OCI-LY3 (cell line): ENCODE data around the gene EGR1.
"Not testable (repeated sequence)": the region's sequence is repeated elsewhere in the genome, so short reads cannot be mapped to it uniquely, and the experiment has no call there.

Source experiments
- H2AFZ ChIP-seq: fragments of 200-600, 300-600 bp; shearing (Covaris generic); 2 replicates; pipeline ENCODE4 v1.6.0; 2014; ENCODE audit warnings: antibody characterized with exemption, low read depth, low read length
- H3K27ac ChIP-seq: fragments of 200-600, 300-600 bp; sonication (generic); 2 replicates; pipeline ENCODE4 v1.5.1; 2014; ENCODE audit warnings: mild to moderate bottlenecking, low read length, moderate library complexity, mixed read lengths
- H3K27me3 ChIP-seq: fragments of 200-600, 300-600 bp; sonication (generic); 2 replicates; pipeline ENCODE4 v1.6.1; 2014; ENCODE audit warnings: low read depth, low read length, mixed read lengths
- H3K36me3 ChIP-seq: fragments of 200-600, 300-600 bp; sonication (generic); replicated peaks from 2 replicates; pipeline ENCODE3; 2014; ENCODE audit warnings: low read depth, low read length, mixed read lengths
- H3K4me1 ChIP-seq: fragments of 300-600, 200-600 bp; sonication (generic); 2 replicates; pipeline ENCODE4 v1.6.1; 2014; ENCODE audit warnings: low read length, mixed read lengths
- H3K4me2 ChIP-seq: fragments of 200-600, 300-600 bp; sonication (generic); 2 replicates; pipeline ENCODE4 v1.6.1; 2014; ENCODE audit warnings: low read length, mixed read lengths
- H3K4me3 ChIP-seq: fragments of 300-600, 200-600 bp; sonication (generic); 2 replicates; pipeline ENCODE4 v1.5.1; 2014; ENCODE audit warnings: antibody characterized with exemption, mild to moderate bottlenecking, low read length, moderate library complexity
- H3K79me2 ChIP-seq: fragments of 300-600, 200-600 bp; shearing (Covaris generic); 2 replicates; pipeline ENCODE4 v1.6.1; 2014; ENCODE audit warnings: mild to moderate bottlenecking, low read length, mixed read lengths
- H3K9ac ChIP-seq: fragments of 300-600, 200-600 bp; shearing (Covaris generic); 2 replicates; pipeline ENCODE4 v1.6.0; 2014; ENCODE audit warnings: mild to moderate bottlenecking, low read length, moderate library complexity
- H3K9me3 ChIP-seq: fragments of 200-600, 300-600 bp; shearing (Covaris generic); 2 replicates; pipeline ENCODE4 v1.6.1; 2014; ENCODE audit warnings: low read length, mixed read lengths; ENCODE audit not compliant: insufficient read depth
- H4K20me1 ChIP-seq: fragments of 200-600, 300-600 bp; sonication (generic); 2 replicates; pipeline ENCODE4 v1.6.1; 2016; ENCODE audit warnings: low read length, mixed read lengths; ENCODE audit not compliant: insufficient read depth
- EZH2phosphoT487 ChIP-seq: fragments of 200-600 bp; shearing (Covaris generic); IDR thresholded peaks from 2 replicates; pipeline ENCODE4 v1.6.1; 2018; ENCODE audit warnings: antibody characterized with exemption, mixed run types, low read depth
- TF ChIP-seq, protein P1 (sequence below): fragments of 200-600, 300-600 bp; sonication (generic); IDR thresholded peaks from 2 replicates; pipeline ENCODE4 v1.5.1; 2014; ENCODE audit warnings: antibody characterized with exemption, low read length, low read depth

The EGR1 gene

DNA sequence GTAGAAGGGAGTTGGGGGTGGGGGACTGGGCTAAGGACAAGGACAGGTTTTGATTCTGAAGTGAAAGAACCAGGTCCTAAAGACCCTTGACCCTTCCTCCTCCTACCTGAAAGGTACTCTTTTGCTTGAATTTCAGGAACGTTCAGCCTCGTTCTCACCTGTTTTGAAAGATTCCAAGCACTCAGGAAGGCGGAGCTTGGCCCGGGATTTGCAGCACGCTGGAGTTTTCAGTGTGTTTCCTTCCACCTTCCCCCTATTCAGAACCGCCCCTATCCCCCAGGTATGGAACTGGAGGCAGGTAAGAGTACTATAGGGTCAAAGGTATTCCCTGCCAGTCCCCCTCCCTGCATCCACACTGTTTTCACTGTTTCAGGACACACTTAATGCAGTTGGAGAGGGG lies 7.1 kb downstream of the EGR1 start:
- H2AFZ ChIP-seq: no peak overlapping the region

DNA sequence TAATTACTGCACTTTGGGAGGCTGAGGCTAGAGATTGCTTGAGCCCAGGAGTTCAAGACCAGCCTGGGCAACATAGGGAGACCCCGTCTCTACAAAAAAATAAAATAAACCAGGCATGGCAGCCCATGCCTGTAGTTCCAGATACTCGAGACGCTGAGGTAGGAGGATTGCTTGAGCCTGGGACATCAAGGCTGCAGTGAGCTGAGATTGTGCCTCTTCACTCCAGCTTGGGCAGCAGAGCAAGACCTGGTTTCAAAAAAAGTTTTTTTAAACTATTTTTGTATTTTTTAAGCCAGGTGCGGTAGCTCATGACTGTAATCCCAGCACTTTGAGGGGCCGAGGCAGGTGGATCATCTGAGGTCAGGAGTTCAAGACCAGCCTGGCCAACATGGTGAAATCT lies 7.9 kb downstream of the EGR1 start:
- not testable (repeated sequence) for H3K4me1 ChIP-seq

More for the DNA sequence above, 7.1 kb downstream of the EGR1 start:
- Histone ChIP-seq H3K9me3 (no peaks in the 10 kb centered on the region), H3K4me3 (no peak overlapping the region), H3K79me2 (no peaks in the 10 kb centered on the region), H4K20me1 (no peaks in the 10 kb centered on the region), H3K27ac (no peak overlapping the region), H3K4me2 (no peak overlapping the region), H3K36me3 (no peaks in the 10 kb centered on the region), H3K9ac (no peak overlapping the region), H3K27me3 (no peaks in the 10 kb centered on the region), H3K4me1 (no peaks in the 10 kb centered on the region)
- no peak for TF ChIP-seq EZH2phosphoT487
- TF ChIP-seq, protein P1, sequence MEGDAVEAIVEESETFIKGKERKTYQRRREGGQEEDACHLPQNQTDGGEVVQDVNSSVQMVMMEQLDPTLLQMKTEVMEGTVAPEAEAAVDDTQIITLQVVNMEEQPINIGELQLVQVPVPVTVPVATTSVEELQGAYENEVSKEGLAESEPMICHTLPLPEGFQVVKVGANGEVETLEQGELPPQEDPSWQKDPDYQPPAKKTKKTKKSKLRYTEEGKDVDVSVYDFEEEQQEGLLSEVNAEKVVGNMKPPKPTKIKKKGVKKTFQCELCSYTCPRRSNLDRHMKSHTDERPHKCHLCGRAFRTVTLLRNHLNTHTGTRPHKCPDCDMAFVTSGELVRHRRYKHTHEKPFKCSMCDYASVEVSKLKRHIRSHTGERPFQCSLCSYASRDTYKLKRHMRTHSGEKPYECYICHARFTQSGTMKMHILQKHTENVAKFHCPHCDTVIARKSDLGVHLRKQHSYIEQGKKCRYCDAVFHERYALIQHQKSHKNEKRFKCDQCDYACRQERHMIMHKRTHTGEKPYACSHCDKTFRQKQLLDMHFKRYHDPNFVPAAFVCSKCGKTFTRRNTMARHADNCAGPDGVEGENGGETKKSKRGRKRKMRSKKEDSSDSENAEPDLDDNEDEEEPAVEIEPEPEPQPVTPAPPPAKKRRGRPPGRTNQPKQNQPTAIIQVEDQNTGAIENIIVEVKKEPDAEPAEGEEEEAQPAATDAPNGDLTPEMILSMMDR: no peak

DNA sequence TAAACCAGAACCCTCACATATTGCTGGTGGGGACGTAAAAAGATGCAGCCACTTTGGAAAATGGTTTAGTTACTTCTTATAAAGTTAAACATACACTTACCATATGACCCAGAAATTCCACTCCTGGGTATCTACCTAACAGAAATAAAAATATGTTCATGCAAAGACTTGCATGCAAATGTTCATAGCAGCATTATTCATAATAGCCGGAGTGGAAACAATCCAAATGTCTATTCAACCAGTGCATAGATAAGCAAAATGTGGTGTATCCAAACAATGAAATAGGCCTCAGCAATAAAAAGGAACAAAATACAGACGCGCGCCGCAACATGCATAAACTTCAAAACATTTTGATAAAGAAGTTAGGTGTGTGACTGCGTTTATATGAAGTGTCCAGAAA lies 11.6 kb downstream of the EGR1 start:
- Histone ChIP-seq H4K20me1 (no peaks in the 10 kb centered on the region), H3K27ac (no peak overlapping the region), H3K4me3 (no peak overlapping the region), H2AFZ (no peak overlapping the region), H3K36me3 (no peaks in the 10 kb centered on the region), H3K79me2 (no peaks in the 10 kb centered on the region), H3K9ac (no peak overlapping the region), H3K4me1 (no peaks in the 10 kb centered on the region), H3K27me3 (no peaks in the 10 kb centered on the region), H3K9me3 (no peaks in the 10 kb centered on the region), H3K4me2 (no peak overlapping the region)
- TF ChIP-seq, protein P1: no peak
- no peak for TF ChIP-seq EZH2phosphoT487

More for the DNA sequence above, 7.9 kb downstream of the EGR1 start:
- H2AFZ ChIP-seq, H3K9ac ChIP-seq, H3K36me3 ChIP-seq, H3K27me3 ChIP-seq, H3K27ac ChIP-seq, H3K79me2 ChIP-seq, H3K4me3 ChIP-seq, H3K4me2 ChIP-seq, H4K20me1 ChIP-seq, H3K9me3 ChIP-seq: not testable (repeated sequence)

DNA sequence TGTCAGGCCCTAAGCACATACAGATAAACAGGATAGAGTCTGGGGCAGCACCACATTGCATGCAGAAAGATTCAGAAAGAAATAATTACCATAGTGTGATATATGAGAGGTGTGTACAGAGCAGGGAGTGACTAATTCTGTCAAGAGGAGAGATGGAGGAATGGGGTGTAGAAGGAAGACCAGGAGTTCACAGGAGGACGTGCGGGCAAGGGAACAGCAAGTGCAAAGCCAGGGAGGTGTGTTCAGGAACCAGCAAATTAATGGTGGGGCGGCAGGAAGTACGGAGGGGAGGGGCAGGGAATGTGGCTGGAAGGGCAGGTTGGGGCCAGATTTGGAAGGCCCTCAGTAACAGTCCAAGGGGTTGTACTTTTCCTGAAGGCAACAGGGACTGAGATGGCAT lies 17.4 kb downstream of the EGR1 start:
- Histone ChIP-seq H3K36me3 (no peaks in the 10 kb centered on the region), H2AFZ (no peak overlapping the region), H3K9me3 (no peaks in the 10 kb centered on the region), H4K20me1 (no peaks in the 10 kb centered on the region), H3K4me3 (no peak overlapping the region), H3K79me2 (no peaks in the 10 kb centered on the region), H3K27ac (no peak overlapping the region), H3K27me3 (no peaks in the 10 kb centered on the region; the same call in 1 of the 2 replicates), H3K4me1 (no peaks in the 10 kb centered on the region), H3K9ac (no peak overlapping the region), H3K4me2 (no peak overlapping the region)
- TF ChIP-seq, protein P1: no peak
- TF ChIP-seq EZH2phosphoT487: no peak

DNA sequence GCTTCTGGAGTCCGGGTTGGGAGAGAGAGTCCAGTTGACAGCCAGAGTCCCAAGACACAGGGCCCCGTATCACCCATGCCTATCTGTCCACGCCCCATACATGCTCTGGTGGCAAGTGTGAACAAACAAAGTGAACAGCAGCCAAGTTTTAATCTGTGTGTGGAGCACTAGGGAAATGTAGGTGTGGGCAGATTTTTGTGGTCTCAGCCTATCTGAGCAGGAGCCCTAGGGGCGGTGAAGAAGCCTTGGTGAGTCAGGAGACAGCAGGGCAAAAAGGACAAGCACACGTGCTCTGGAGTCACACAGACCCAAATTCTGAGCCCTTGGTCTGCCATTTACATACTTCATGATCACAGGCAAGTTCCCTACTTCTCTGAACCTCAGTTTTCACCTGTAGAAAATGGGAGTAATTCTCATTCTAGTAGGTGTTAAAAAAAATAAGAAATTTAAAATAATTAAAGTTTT lies 23.2 kb downstream of the EGR1 start:
- H4K20me1 ChIP-seq: no peaks in the 10 kb centered on the region
- TF ChIP-seq EZH2phosphoT487: no peak
- TF ChIP-seq, protein P1: no peak
- H3K4me1 ChIP-seq: no peaks in the 10 kb centered on the region
- no peaks in the 10 kb centered on the region for H3K79me2 ChIP-seq
- H3K36me3 ChIP-seq: no peaks in the 10 kb centered on the region
- peaks cover 17% of the 10 kb centered on the region for H3K27me3 ChIP-seq
- no peak overlapping the region for H2AFZ ChIP-seq
- no peak overlapping the region for H3K4me3 ChIP-seq
- no peaks in the 10 kb centered on the region for H3K9me3 ChIP-seq
- no peak overlapping the region for H3K4me2 ChIP-seq
- H3K9ac ChIP-seq: no peak overlapping the region
- no peak overlapping the region for H3K27ac ChIP-seq
